HCEC 1CT (cell line): ENCODE measurements around the gene GUCA2B.

Experiments
- DNase-seq: peaks from one replicate; pipeline ENCODE4 v3.0.0-alpha.2; 2017

The GUCA2B gene

DNA sequence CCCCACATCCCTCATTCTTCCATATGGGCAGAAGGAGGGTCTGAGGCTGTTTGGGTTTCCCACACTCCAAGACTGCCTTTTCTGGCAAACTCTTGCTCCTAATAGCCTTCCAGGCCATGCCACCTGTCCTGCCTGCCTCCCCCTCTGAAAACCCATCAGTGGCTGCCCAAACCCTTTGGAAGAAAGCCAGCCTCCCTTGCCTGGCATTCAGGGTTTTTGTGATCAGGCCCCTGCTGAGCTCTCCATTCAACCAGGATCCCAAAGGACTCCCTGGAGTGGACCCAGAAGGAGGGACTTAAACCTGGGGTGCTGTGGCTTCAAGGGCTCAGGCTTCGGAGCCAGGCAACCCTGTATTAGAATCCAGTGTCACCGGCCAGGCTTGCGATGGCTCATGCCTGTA lies 15.6 kb downstream of the GUCA2B start:
- no peak for DNase-seq

DNA sequence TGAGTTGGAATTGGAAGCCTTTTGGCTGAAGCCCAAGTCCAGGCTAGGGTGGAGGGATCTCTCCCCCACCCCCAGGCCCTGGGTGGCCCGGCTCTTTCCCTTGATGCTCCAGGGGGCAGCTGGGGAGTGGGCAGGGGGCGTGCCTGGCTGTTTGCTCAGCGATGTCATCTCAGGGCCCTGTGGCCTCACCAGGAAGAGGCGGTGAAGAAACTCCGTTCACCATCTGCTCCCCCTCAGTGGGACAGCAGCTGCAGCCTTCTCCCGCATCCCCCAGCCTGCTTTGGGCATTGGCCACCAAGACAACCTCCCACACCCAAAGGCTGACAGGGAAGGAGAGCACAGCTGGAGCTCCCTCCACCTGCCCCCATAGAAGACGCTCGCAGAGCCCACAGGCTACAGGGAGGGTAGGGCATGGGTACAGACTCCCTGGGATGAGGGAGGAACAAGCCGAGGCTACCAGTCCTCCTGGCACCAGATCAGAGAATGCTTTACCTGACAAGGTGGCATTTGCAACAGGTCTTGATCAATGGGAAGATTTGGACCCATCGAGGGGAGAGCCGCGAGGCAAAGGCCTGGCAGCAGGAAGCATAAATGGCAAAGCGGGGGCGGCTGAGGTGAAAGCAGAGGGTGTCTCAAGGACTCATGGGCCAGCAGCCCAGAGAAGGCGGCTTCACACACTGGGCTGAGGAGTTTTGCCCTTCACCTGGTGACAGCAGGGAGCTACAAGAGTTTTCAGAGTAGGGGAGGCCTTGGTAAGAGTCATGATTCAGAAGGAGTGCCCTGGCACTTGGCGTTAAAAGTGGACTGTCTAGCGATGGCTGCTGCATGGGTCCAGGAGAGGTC lies 17.8 kb downstream of the GUCA2B start:
- DNase-seq = no peak

DNA sequence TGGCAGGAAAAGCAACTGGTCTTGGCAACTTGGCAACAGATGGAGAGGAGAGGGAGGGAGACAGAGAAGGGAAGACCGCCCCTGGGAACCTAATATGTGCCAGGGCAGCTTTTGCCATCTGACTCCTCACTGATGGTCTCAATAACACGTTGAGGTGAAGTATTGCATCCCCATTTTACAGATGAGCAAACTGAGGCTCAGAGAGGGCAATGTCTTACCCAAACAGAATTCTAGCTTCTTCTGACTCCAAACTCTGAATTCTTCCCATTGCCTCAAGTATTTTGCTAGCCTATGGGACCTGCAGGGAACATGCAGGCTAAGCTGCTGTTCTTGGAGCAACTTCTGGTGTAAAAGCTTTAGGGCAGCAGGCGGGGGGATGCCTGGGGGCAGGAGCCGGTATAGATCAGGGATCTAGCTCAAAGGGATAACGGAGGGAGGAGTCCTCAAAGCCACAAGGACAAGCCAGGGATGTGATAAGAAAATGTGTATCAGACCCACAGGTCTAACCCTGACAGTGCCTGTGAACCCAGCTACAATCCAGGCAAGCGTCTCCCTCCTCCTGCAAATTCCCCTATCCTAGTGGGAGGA lies 18.6 kb downstream of the GUCA2B start:
- DNase-seq = no peak

DNA sequence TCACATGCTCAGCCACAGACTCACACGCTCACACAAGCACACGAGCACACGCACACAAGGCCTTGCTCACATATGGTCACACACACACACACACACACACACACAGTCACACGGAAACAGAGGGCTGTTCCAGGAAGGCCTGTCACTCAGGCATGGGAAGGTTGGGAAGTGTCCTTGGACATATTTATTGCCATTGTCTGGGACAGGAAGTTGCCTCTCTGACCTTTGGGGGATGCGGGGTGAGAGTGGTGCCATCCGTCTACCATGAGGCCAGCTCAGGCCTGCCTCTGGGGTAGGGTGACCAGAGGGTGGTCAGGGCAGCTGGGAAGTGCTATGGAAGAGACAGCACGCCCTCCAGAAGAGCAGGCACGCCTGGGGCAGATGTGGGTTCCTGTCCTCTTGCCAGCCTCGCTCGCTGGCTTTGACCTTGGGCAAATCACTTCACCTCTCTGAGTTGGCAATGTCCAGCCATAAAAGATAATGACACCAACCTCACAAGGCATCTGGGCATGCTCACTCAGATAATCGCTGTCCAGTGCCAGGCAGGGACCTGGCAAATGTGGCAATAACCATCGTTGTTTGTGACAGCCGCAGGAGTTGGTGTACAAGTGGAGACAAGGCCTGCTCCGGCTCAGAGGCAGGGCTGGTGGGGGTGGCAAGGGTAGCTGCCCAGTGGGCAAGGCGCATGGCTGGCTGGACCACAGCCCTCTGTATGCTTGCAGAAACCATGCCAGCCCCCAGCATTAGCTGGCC lies 19.3 kb downstream of the GUCA2B start:
- DNase-seq = no peak

DNA sequence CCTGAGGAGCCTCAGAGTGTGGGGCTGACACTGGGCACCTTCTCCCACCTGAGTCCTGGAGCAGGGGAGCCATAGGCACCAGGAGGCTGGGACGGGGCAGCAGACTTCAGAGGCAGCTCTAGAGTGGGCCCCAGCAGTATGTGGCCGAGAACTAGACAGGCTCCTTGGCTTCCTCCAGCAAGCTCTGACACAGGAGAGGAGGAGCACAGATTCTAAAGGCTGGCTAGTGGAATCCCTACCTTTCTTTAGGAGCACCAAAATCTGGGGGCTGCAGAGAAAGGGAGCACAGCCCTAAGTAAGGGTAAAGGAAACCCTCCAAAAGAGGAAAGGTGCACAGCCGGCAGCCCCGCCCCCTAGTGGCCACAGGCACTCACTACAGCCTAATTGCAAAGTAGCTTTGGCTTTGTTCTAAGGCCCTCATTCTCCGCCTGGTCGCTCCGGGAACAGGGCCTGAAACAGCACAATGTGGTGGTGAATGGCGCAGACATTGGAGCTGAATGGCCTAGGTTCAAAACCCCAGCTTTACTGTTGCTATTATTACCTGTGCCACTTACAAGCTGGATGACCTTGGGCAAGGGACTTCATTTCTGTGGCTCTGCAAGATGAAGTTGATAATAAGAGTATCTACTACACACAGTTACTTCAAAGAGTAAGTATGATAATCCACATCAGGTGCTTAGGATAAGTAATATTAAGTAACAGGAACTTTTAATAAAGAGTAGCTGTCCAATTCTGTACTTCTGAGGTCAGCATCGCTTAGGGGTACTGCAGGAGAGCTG lies 20.1 kb downstream of the GUCA2B start:
- peak; percentile 41 for DNase-seq

DNA sequence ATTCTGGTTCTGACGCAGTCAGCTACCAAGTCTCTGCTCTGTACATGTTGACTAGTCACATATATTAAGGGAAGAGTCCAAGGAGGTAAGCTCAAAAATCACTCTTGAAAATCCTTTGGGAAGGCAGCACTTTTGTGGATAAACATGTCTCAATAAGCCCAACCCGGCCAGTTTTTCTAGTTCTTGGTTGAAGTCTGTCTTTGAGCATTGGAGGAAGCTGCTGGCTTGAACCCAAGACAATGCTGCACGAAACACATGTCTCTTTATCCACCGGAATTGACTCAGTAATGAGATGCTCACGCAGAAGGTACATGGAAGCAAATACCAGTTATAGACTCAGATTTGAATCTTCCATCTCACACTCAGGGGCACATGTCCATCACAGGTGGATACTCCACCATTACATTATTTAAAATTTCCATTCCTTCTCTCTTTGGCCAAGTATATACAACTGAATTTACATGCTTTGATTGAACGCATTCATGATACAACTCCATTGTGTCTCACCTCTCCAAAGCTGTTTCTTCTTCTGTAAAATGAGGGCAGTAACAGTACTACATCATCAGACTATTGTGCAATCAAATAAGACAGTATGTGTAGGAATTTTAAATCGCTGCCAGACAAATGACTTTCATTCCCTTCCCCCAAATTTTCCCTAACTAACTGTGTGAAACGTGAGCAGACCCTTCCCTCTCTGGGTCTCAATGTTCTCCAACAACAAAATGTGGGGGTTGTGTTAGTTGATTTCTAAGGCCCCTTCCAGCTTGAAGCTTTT lies 20.9 kb downstream of the GUCA2B start:
- DNase-seq = peak; percentile 41

DNA sequence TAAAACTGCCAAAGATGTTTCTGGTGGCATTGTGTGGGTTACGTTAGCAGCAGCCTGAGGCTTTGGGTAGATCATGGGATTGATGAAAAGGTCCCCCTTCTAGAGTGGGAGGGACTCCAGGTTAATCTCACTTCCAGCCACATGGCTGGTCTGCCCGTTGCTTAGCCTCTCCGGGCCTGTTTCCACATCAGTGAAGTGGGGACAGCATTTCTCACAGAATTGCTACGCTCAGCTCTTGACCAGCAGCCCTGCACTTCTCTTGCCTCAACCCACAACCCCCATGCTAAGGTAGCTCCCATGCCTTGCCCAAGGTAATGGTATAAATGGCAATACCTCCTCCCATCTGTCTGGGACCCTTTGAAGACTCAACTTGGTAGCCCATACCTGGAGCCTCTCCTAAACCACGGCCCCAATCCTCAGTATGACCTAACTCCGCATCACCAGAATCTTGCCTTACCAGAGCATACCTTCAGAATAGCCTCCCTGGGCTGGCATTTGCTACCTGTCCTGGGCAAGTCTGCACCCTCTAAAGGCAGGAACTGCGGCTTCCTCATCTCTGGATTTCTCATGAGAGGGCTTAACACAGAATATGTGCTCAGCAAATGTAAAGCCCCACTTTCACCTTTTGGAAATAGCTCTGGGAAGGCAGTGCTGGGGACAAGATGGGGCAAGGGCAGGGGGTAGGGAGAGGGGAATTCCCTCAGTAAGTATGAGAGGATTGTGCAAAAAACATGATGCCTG lies 22.3 kb downstream of the GUCA2B start:
- no peak for DNase-seq

DNA sequence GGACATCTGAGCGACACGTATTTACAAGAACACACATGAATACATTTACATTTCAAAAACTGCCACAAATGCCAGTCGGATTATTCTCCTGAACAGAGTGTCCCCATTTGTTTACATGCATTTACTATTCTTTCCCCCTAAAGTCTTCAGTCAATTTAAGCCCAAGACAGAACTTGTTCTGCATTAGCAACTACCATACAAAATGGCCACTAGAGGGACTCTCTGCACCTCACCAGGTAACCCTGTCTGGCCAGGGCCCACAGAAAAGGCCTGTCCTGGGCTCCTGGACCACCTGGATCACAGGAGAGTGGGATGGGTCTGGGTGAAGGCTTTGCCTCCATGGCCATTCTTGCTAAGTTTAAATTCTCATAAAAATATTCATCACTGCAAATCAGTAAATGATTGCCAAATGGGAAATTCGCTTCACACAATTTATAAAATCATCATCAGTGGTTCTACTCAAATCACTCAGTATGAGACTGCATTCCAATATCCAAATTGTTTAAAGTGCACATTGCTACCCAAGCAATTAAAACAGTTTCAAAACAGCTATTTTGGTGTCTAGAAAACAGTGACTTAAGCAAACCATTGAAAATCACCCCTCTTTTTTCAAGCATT lies 23.8 kb downstream of the GUCA2B start:
- peak; percentile 56 for DNase-seq

DNA sequence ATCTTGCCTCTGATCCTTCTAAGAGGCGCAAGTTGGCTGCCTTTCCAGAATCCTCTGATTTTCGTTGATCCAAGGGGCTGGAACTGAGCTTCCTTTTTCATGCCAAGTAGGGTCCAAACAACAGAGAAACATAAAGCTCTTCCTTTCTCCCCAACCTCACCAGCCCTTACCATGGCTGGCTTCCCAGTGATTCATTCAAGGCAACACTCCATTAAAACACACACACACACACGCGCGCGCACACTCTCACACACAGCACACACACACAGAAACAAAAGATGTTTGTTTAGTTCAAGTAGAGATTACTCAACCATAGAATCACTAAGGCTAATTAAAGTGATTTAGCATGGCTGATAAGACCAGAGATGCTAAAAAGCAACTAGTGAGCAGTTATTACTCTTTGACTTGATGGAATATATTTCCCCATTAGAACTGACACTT lies 24.4 kb downstream of the GUCA2B start:
- DNase-seq = peak; percentile 75

DNA sequence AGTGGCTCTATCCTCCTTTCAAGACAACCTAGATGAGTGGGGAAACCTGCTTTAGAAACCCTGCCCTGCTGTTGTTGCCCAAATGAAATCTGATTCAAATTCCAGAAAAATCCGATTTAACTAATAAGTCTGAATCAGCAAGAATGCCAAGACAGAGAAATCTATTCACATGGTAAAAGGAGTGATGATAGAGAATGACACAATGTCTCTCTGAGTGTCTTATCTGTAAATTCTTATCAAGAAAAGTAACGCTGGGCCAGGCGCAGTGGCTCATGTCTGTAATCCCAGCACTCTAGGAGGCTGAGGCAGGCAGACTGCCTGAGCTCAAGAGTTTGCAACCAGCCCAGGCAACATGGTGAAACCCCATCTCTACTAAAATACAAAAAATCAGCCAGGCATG lies 25.0 kb downstream of the GUCA2B start:
- no peak for DNase-seq

DNA sequence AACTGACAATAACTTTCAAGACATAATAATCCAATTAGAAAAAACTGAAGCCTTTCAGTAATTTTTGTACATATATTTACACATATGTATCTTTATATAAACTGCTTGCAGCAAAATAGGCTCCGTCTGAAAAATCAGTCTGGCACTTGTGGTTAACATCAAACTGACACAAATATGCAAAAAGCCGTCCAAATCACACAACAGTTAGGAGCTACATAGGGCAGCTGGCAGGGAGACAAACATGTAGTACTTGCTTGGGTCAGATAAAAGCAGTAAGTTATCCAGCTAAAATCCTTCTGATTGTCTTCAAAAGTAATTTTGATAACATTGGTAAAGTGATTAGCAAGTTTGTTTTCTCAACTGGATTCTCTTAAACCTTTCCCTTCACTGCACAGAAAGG lies 26.1 kb downstream of the GUCA2B start:
- DNase-seq = peak; percentile 9

DNA sequence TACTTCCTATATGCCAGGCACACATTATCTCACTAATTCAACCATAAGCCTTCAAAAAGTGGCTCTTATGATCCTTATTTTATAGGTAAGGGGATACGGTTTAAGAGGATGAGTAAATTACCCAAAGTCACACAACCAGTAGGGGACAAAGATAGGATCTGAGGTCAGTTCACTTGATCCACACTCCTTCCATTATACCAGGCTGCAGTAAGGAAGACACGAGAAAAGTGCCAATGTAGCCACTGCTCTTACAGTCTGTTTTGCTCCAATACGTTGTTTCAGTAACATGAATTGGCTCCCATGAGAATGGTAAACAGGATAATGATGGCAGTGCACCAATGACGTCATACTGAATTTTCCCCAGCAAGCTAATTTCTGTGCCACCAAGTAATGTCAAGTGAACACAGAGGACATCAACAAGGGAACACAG lies 26.7 kb downstream of the GUCA2B start:
- no peak for DNase-seq

DNA sequence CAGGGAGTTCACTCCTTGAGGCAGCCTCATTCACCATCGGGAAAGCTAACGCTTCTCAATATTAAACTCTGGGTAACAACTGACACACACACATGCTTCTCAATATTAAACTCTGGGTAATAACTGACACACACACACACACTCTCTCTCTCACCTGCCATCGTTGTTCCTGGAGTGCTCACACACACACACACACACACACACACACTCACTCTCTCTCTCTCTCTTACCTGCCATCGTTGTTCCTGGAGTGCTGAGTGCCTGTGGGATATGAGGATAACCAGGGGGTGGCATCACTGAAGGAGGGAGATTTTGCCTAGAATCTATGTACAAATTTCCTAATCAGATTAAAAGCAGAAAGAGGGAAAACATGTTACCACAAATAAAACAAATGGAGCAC lies 28.5 kb downstream of the GUCA2B start:
- no peak for DNase-seq

DNA sequence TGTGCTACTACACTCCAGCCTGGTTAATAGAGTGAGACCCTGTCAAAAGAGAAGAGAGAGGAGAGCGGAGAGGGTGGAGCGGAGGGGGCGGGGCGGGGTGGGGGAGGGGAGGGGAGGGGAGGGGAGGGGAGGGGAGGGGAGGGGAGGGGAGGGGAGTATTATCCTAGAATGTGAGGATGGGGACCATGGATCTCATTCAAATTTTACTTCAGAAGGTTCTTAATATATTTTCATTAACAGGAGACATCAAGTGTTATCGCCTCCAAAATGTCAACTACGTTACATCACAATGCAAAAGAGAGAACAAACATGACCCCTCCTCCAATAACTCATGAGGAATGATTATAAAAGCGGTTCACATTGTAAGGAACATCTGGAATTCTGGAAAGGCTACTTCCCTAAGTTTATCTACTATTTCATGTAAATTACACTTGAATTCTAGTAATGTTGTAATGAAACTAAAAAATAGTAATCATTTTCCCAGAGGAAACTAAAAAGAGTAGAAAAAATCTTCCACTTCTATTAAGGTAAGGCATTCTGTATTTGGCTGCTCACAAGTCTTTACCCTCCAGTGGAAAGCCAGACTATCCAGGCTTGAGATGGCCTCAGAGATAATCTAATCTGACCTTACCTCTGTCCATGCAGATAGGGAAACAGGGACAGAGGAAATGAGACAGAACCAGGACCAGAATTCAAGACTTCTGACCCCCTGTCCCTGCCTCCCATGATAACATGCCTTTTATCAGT lies 30.2 kb downstream of the GUCA2B start:
- no peak for DNase-seq

DNA sequence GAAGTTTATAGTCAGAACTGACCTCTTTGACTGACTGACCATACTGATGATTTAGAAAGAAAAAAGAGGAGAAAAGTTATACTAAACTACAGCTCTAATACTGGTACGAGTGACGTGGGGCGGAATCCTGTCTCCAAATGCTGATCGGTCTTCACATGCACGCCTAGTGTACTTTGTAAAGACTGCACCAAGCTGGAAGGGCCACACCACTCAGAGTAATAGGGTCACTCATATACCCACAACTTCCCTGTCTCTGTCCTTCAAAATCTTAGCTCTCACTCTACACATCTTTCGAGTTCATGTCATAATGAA lies 30.7 kb downstream of the GUCA2B start:
- no peak for DNase-seq

DNA sequence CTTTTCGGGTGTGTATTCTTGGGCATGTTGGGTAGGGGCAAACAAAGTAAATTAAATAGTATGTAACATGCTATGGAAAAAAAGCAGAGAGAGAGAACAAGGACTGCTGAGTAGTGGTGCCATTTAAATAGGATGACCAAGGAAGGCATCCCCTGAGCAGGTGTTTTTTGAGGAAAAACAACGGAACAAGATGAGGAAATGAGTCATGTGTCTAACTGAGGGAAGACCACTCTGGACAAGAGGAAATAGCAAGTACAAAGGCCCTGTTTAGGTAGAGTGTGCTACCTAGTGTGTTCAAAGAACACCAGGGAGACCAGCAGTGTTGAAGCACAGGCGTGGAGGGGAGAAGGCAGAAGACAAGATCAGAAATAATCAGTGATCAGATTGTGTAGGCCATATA lies 31.4 kb downstream of the GUCA2B start:
- DNase-seq = no peak

DNA sequence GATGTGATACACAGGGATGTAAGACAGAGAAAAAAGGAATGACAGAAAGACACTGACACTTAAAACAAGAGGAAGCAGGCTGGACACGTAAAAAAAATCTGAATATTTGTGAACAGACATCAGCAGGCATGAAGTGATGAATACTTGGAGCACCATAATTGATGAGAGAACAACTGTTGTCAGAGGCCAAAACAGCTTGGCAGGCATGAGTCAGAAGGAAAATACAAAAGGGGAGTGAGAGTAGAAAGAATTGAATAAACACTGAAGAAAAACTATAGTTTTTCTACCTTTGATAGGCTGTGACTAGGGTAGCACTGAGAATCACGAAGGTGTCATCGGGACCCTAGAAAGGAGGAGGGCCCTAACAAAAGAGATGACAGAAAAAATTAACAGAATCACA lies 32.9 kb downstream of the GUCA2B start:
- peak; percentile 69 for DNase-seq

DNA sequence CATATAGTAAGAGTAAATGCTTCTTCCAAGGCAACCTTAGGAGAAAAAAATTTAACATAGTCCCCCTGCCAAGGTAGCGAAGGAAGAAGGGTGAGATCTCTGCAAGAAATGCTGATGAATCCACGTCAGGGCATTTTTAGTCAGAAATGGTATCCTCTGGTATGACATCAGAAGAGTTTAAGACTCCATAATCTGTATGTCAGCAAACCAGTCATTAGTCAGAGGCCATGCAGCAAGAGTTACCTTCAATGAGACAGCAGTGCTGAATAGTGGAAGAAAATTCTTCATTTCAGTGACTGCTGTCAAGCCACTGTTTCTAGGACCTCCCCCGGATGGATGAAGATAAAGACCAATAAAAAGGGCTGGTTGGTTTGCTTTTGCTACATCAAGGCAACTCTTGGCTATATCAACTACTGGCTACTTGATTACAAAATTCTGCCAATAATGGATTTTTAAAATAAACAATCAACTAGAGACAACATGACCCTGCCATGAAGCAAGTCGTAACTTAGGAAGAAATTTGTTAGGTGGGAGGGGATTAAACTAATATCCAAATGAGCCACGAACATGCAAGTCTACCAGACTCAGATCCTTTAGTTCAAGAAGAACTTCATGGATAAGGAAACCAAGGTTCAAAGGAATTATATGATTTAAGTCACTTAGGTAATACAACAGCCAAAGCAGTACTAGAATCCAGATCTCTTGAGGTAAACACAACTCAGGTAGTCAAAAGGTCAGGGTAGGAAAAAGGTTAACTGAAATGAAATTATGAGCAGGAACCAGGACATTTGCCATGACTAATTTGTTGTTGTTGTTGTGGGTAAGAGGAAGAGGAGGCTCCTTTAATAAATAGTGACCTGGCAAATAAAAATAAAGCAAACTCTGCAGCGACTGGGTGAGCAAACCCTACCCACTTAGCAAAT lies 37.0 kb downstream of the GUCA2B start:
- DNase-seq = peak; percentile 13

DNA sequence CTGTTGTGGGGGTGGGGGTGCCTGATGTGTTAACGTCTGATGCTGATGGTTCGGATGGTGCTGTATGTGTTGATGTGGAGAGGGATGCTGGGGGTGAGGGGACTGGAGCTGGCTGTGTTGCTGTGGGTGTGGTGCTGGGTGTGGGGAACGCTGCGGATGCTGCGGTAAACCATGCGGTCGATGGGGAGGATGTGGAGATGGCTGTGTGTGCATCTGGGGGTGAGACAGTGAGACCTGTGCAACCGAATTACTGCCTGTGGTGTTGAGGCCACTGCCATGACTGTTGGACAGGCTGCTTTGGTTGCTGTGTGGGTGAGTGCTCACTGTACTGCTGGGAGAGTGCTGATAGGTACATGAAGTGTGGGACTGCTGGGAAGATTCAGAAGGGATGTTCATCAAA lies 38.1 kb downstream of the GUCA2B start:
- no peak for DNase-seq
